Spinal cord (tissue), 10 donors: ENCODE data around the gene ZNF839. TPM values are rescaled to one million over a fixed set of nuclear protein-coding genes. Genes with fewer than 3 reads are reported as not detected.
"Not testable (repeated sequence)": the region's sequence is repeated elsewhere in the genome, so short reads cannot be mapped to it uniquely, and the experiment has no call there.

Source experiments
- DNase-seq, 6 donors: peaks; one replicate each; pipeline versions ENCODE4 v3.0.0 to v3.0.0-alpha.2; 2013 to 2015; ENCODE audit warnings: low spot score in 6 of 6, low read depth in 4 of 6
- H3K27ac ChIP-seq: one replicate; pipeline ENCODE4 v1.5.1; 2013; ENCODE audit warnings: low read depth, low read length, control low read depth
- H3K27me3 ChIP-seq: one replicate; pipeline ENCODE4 v1.6.1; 2013; ENCODE audit warnings: low read length; ENCODE audit not compliant: control insufficient read depth, insufficient read depth
- H3K36me3 ChIP-seq: one replicate; pipeline ENCODE4 v1.6.1; 2013; ENCODE audit warnings: low read length; ENCODE audit not compliant: control insufficient read depth, insufficient read depth
- H3K4me1 ChIP-seq: one replicate; pipeline ENCODE4 v1.6.1; 2013; ENCODE audit warnings: low read length; ENCODE audit not compliant: control insufficient read depth, insufficient read depth
- H3K4me3 ChIP-seq: one replicate; pipeline ENCODE4 v1.5.1; 2013; ENCODE audit warnings: low read depth, low read length, control low read depth
- H3K9me3 ChIP-seq: one replicate; pipeline ENCODE4 v1.6.1; 2013; ENCODE audit warnings: low read length; ENCODE audit not compliant: control insufficient read depth, insufficient read depth
- WGBS: methylation state at CpG from one replicate; pipeline ENCODE4 v1.1.5; 2013; ENCODE audit warnings: missing lambda C conversion rate; ENCODE audit not compliant: insufficient coverage; 5-methylcytosine and 5-hydroxymethylcytosine counted together
- polyA plus RNA-seq, 2 donors: library from polyadenylated mRNA; unstranded; fragments of 120-200 nt; gene quantifications; one replicate each; pipeline ENCODE4 v1.2.1, GENCODE V29; 2013; ENCODE audit not compliant: insufficient read length in 2 of 2
- total RNA-seq, 2 donors: library from RNA; depleted of rRNA in 1 of 2; stranded (reverse); fragments of 120-200 nt in 1 of 2; fragments of >200 nt in 1 of 2; gene quantifications; one replicate each; pipeline versions ENCODE4 v1.2.3 to v1.2.4, GENCODE V29; 2013 to 2014
- donor health status: healthy.

ZNF839 gene
- total and polyA plus RNA-seq, 4 donors, result 8.8 to 16.3 (median 11.7) TPM

DNA sequence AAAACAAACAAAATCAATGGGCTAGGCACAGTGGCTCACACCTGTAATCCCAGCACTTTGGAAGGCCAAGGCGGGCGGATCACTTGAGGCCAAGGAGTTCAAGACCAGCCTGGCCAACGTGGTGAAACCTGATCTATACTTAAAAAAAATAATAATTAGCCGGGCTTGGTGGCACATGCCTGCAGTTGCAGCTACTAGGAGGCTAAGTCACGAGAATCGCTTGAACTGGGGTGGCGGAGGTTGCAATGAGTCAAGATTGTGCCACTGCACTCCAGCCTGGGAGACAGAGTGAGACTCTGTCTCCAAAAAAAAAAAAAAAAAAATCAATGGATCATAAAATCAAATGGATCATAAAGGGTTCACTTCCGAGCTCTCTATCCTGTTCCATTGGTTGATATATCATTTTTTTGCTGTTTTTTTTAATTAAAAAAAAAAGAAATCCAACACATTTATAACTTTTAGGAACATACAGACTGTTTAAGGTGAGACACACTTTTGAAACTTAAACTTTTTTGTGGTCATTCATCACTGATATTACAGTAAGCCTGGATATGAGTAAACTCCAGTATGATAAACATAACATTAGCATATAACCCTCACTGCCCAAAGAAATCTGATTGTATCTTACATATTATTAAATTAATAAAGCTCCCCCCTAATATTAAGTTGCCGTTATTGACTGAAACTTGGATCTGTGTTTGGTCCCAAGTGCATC lies 36.6 kb upstream of the ZNF839 start:
- DNase-seq, result no peak
- WGBS, result 78% methylated on average over 4 of the region's 9 CpGs
- no peak overlapping the region for H3K4me3 ChIP-seq

DNA sequence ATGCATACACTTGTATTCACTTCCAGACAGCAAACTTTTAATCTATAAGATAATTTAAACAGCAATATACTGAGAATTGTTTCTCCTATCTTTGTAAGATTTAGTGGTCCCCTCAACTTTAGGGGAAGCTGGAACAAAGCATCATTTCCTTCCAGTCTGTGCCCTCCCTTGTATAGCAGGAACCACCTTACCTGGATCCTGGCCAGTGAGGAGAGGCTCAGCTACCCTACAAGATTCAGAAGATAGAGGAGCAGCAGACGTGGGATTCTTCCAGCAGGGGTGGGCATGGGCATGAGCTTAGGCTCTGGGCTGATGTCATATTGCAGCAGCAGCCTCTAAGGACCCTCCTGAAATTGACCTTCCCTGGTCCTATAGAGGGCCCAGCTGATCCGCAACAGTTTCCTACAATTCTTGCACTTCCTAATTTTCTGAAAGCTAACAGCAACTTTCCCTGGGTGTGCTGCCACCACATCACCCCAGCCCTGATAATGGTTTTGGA lies 35.9 kb upstream of the ZNF839 start:
- Histone ChIP-seq H3K27me3 (no peaks in the 10 kb centered on the region), H3K9me3 (no peaks in the 10 kb centered on the region), H3K4me3 (no peak overlapping the region), H3K27ac (no peak overlapping the region), H3K36me3 (peaks cover 27% of the 10 kb centered on the region), H3K4me1 (no peaks in the 10 kb centered on the region)
- 45% methylated on average over 2 of the region's 2 CpGs for WGBS
- no peak for DNase-seq

More for the DNA sequence above, 36.6 kb upstream of the ZNF839 start:
- Histone ChIP-seq H3K4me1 (no peaks in the 10 kb centered on the region), H3K9me3 (no peaks in the 10 kb centered on the region), H3K27me3 (no peaks in the 10 kb centered on the region), H3K36me3 (peaks cover 27% of the 10 kb centered on the region), H3K27ac (no peak overlapping the region)

DNA sequence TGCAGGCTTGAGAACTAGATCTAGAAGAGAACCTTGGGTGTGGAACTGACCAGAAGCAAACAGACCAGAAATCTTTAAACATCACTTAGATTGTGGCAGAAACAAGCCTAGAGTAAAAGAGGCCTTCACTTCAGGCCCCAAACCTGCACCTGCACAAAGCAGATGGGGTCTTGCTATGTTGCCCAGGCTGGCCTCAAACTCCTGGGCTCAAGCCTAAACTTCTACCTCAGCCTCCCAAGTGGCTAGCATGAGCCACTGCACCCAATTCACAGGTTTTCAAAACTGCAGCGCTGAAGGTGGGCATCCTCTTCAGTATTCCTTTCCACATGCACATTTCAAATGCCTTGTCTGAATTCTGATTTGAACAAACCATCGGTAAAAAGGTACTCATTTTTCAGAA lies 34.4 kb upstream of the ZNF839 start:
- H3K4me1 ChIP-seq, result no peaks in the 10 kb centered on the region
- DNase-seq, result no peak
- 88% methylated on average over 1 of the region's 2 CpGs for WGBS
- H3K36me3 ChIP-seq, result peaks cover 20% of the 10 kb centered on the region
- H3K4me3 ChIP-seq, result no peak overlapping the region
- H3K27ac ChIP-seq, result no peak overlapping the region
- H3K27me3 ChIP-seq, result no peaks in the 10 kb centered on the region
- no peaks in the 10 kb centered on the region for H3K9me3 ChIP-seq

GRCh38 chr14:102288139-102288538 lies 31.4 kb upstream of the ZNF839 start:
- Histone ChIP-seq H3K9me3 (no peaks in the 10 kb centered on the region), H3K4me3 (no peak overlapping the region), H3K27ac (no peak overlapping the region), H3K4me1 (no peaks in the 10 kb centered on the region), H3K36me3 (no peaks in the 10 kb centered on the region), H3K27me3 (no peaks in the 10 kb centered on the region)
- WGBS, result no CpG with 5 or more reads among the region's 2 CpGs
- DNase-seq, result no peak

- 88% methylated on average over 1 of the region's 1 CpG for WGBS
- H3K9me3 ChIP-seq, result no peaks in the 10 kb centered on the region
Observed at GRCh38 chr14:102292441-102292840, 27.1 kb upstream of the ZNF839 start.

GRCh38 chr14:102293781-102294180 lies 25.8 kb upstream of the ZNF839 start:
- Histone ChIP-seq H3K4me1 (peaks cover 8% of the 10 kb centered on the region), H3K36me3 (peaks cover 7% of the 10 kb centered on the region), H3K27me3 (no peaks in the 10 kb centered on the region), H3K27ac (no peak overlapping the region), H3K9me3 (no peaks in the 10 kb centered on the region), H3K4me3 (no peak overlapping the region)
- WGBS, result no CpG with 5 or more reads among the region's 6 CpGs
- DNase-seq, result no peak

More at GRCh38 chr14:102292441-102292840, 27.1 kb upstream of the ZNF839 start:
- peaks cover 2% of the 10 kb centered on the region for H3K36me3 ChIP-seq
- peaks cover 8% of the 10 kb centered on the region for H3K4me1 ChIP-seq
- H3K27ac ChIP-seq, result no peak overlapping the region
- no peaks in the 10 kb centered on the region for H3K27me3 ChIP-seq
- no peak for DNase-seq
- no peak overlapping the region for H3K4me3 ChIP-seq

GRCh38 chr14:102295270-102295669 lies 24.3 kb upstream of the ZNF839 start:
- no CpG with 5 or more reads among the region's 3 CpGs for WGBS
- Histone ChIP-seq H3K27me3 (no peaks in the 10 kb centered on the region), H3K4me1 (peaks cover 8% of the 10 kb centered on the region), H3K4me3 (no peak overlapping the region), H3K27ac (peak overlapping the region; percentile 69), H3K36me3 (peaks cover 7% of the 10 kb centered on the region), H3K9me3 (no peaks in the 10 kb centered on the region)
- peak in 2 of 6 donors; percentile 8 to 42 for DNase-seq

DNA sequence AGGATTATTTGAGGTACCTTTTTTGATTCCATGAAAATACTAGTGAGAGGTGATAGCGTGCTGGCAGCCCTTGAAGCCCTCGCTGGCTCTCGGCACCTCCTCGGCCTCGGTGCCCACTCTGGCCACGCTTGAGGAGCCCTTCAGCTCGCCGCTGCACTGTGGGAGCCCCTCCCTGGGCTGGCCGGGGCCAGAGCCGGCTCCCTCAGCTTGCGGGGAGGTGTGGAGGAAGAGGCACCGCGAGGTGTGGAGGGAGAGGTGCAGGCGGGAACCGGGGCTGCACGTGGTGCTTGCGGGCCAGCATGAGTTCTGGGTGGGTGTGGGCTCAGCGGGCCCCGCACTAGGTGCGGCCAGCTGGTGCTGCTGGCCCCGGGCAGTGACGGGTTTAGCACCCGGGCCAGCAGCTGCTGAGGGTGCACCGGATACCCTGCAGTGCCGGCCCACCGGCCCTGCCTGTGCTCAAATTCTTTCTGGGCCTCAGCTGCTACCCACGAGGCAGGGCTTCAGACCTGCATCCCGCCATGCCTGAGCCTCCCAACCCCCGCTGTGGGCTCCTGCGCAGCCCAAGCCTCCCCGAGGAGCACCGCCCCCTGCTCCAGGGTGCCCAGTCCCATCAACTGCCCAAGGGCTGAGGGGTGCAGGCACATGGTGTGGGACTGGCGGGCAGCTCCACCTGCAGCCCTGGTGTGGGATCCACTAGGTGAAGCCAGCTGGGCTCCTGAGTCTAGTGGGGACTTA lies 21.9 kb upstream of the ZNF839 start:
- DNase-seq, result no peak
- WGBS, result 96% methylated on average over 32 of the region's 33 CpGs

GRCh38 chr14:102298303-102299070 lies 21.1 kb upstream of the ZNF839 start:
- H3K4me1 ChIP-seq, DNase-seq, H3K27ac ChIP-seq, H3K36me3 ChIP-seq, H3K9me3 ChIP-seq, H3K4me3 ChIP-seq, H3K27me3 ChIP-seq: not testable (repeated sequence)
- 89% methylated on average over 3 of the region's 12 CpGs for WGBS

More for the DNA sequence above, 21.9 kb upstream of the ZNF839 start:
- H3K9me3 ChIP-seq, result no peaks in the 10 kb centered on the region
- H3K27ac ChIP-seq, result no peak overlapping the region
- no peaks in the 10 kb centered on the region for H3K27me3 ChIP-seq
- peaks cover 8% of the 10 kb centered on the region for H3K4me1 ChIP-seq
- H3K4me3 ChIP-seq, result no peak overlapping the region
- peaks cover 7% of the 10 kb centered on the region for H3K36me3 ChIP-seq
